ENCODE data around the gene RNLS.
"Not testable (repeated sequence)": the region's sequence is repeated elsewhere in the genome, so short reads cannot be mapped to it uniquely, and the experiment has no call there.

The RNLS gene

GRCh38 chr10:88383276-88383675, 199.8 kb downstream of the RNLS start:
- DNase-seq, result no peak

GRCh38 chr10:88382699-88383098, 200.4 kb downstream of the RNLS start:
- no peak for DNase-seq

GRCh38 chr10:88379575-88379974, 203.5 kb downstream of the RNLS start:
- DNase-seq, result no peak

GRCh38 chr10:88377510-88377909, 205.6 kb downstream of the RNLS start:
- DNase-seq, result no peak

GRCh38 chr10:88374392-88375175, 208.5 kb downstream of the RNLS start:
- DNase-seq, result no peak

- no peak for DNase-seq
These were observed 210.1 kb downstream of the RNLS start for GRCh38 chr10:88372881-88373592.

GRCh38 chr10:88372051-88372715, 210.9 kb downstream of the RNLS start:
- DNase-seq, result no peak

- no peak for DNase-seq
These were observed 212.4 kb downstream of the RNLS start for GRCh38 chr10:88370713-88371112.

- no peak for DNase-seq
These were observed 216.3 kb downstream of the RNLS start for GRCh38 chr10:88366772-88367171.

GRCh38 chr10:88361995-88362807, 220.9 kb downstream of the RNLS start:
- DNase-seq, result no peak

GRCh38 chr10:88361494-88361893, 221.6 kb downstream of the RNLS start:
- no peak for DNase-seq

GRCh38 chr10:88355750-88356149, 227.4 kb downstream of the RNLS start:
- DNase-seq, result not testable (repeated sequence)

GRCh38 chr10:88347597-88348304, 235.4 kb downstream of the RNLS start:
- no peak for DNase-seq

- no peak for DNase-seq
These were observed 236.1 kb downstream of the RNLS start for GRCh38 chr10:88347022-88347421.

GRCh38 chr10:88346144-88346977, 236.8 kb downstream of the RNLS start:
- DNase-seq, result no peak

GRCh38 chr10:88343761-88344484, 239.2 kb downstream of the RNLS start:
- no peak for DNase-seq

- DNase-seq, result no peak
These were observed 240.3 kb downstream of the RNLS start for GRCh38 chr10:88342733-88343310.

- DNase-seq, result no peak
These were observed 246.0 kb downstream of the RNLS start for GRCh38 chr10:88337134-88337533.

- DNase-seq, result no peak
These were observed 246.8 kb downstream of the RNLS start for GRCh38 chr10:88336334-88336733.

- DNase-seq, result no peak
These were observed 249.9 kb downstream of the RNLS start for GRCh38 chr10:88333248-88333630.

All from NCI-H2171 (cell line).